Posterior vena cava (tissue), 2 donors: ENCODE measurements around the gene CBLL1. TPM values are rescaled to one million over a fixed set of nuclear protein-coding genes. Genes with fewer than 3 reads are reported as not detected.
A peak's percentile ranks its signal among the peaks of the same experiment; 100 is the strongest.

Source experiments
- DNase-seq: peaks from one replicate; pipeline ENCODE4 v3.0.0-alpha.2; 2020; ENCODE audit warnings: low spot score
- intact Hi-C, 2 donors: fragments of 100-400 bp; cut with DNase I; formaldehyde crosslinking; loops; one replicate each; pipeline versions ENCODE4 v1.14.1 to v1.14.2; 2022 to 2023
- total RNA-seq, 2 donors: library from RNA; stranded (reverse); fragmentation: NEBNext Ultra II Directional; extraction: Animal tissue kit (Norgen Biotek cat#: 25700); gene quantifications; one replicate each; pipeline ENCODE4 v1.2.1, GENCODE V29; 2021
- donor health status: DM: yes; HTN: yes; CAD: no.
- donor health status: DM: yes; HTN: yes; CAD: no.

CBLL1 gene
- total RNA-seq, 2 donors from 2014 or later, result 18.6 to 20.7 TPM

DNA sequence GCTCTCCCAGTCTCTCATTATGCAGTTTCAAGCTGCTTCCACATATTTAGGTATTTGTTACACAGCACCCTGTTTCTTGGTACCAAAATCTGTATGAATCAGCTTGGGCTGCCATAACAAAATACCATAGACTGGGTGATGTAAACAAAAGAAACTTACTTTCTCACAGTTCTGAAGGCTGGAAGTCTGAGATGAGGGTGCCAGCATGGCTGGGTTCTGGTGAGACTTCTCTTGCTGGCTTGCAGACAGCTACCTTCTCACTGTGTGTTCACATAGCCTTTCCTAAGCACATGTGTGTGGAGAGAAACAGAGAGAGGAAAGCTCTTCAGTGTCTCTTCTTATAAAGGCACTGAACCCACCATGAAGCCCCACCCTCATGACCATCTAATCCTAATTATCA lies 15.7 kb upstream of the CBLL1 start:
- DNase-seq, result no peak
- intact Hi-C loops, result loop anchor here in 1 of 2 donors (5.0 kb wide), 1 partner anchor 266 kb away; no protein-coding TSS in a partner anchor

DNA sequence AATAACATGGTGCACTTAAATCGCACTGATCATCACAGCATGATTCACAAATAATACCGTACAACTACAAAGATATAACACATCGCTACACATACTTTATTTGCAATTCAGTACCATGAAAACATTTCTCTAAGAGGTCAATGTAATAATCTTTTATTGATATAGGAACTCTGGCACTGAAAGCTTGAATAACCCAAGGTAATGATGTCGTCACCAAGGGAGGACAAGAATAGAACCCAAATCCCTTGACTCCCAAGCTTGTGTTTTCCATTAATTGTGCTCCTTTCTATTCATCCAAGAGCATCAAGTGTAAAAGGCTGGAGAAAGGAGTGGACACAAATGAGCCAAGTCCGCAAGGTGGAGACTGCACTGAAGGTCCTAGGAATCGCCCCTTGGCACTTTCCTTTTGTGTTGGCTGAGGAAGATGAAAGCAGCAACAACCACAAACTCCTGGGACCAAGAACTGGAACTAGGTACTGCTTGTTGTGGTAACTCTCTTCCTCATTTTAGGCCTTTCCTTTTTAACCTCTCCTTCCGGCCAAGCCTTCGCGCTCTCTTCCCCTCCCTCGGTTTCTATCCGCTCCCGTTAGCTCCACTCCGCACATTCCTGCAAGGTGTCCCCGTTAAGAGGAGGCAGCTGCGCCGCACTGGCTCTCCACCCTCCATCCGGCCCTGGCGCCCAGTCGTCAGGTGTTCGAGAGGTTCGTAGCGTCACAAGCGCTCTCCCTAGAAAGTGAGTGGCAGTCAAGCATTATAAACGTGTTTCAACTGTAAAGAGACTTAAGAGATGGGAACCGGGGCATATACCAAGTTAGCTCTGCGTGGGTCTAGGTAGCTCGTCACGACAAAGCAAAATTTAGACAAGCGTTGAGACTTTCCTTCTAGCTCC lies 1.0 kb upstream of the CBLL1 start:
- DNase-seq, result peak; percentile 87
- intact Hi-C loops, result loop anchor here (10.0 kb wide), 2 partner anchors 132 to 178 kb away; partner anchors contain the start of genes COG5 (in 1 of the 2) and DUS4L (in 1 of the 2)

DNA sequence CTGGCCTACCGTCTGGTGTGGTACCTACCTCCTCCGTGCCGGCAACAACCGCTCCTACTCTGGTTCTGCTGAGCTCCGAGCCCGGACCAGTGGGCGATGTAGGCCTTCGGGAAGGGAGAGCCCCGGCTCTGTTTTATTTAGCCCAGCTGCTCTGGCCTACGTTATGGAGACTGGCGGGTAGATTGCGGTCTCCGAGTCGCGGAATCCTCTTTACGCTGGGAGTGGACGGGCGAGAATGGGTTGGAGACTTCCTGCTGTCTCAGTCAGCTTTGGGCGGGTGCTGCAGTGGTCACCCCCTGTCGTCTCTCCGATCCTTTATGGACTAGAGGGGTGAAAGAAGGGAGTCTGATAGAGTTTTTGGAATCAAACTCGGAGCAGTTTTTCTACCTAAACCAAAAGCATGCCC lies 406 bp downstream of the CBLL1 start:
- intact Hi-C loops, result loop anchor here (10.0 kb wide), 2 partner anchors 130 to 180 kb away; partner anchors contain the start of genes COG5 (in 1 of the 2) and DUS4L (in 1 of the 2)
- DNase-seq, result no peak

DNA sequence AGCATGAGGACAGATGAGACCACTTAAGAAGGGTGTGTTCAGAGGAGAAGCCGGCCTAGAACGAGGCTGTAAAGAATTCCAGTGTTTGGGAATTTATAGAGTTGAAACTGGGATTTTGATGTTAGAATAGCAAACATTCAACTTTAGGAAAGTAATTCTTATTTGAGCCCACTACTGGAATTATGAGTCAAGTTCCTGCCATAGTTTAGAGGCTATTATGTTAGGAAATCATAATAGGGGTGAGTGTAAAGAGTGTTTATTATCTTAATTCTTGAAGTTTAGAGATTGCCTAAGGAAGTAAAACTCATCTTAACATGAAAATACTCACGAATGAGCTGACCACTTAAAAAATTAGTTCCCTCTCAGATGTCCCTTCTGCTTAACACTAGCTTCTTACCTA lies 2.1 kb downstream of the CBLL1 start:
- intact Hi-C loops, result loop anchor here (10.0 kb wide), 2 partner anchors 129 to 181 kb away; partner anchors contain the start of genes COG5 (in 1 of the 2) and DUS4L (in 1 of the 2)

DNA sequence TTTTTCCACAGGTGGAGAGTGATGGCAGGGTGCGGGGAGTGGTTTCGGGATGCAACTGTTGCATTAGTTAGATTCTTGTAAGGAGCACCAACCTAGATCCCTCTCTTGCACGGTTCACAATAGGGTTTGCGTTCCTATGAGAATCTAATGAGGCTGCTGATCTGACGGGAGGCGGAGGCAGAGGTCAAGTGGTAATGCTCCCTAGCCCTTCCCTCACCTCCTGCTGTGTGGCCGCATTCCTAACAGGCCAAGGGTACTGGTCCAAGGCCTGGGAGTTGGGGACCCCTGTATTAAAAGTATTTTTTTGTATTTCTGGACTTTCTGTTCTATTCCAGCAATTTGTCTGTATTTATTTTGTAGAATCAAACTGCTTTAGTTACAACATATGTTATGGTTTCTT lies 7.2 kb downstream of the CBLL1 start:
- intact Hi-C loops, result no loop called here
- no peak for DNase-seq

More for the DNA sequence above, 2.1 kb downstream of the CBLL1 start:
- no peak for DNase-seq

DNA sequence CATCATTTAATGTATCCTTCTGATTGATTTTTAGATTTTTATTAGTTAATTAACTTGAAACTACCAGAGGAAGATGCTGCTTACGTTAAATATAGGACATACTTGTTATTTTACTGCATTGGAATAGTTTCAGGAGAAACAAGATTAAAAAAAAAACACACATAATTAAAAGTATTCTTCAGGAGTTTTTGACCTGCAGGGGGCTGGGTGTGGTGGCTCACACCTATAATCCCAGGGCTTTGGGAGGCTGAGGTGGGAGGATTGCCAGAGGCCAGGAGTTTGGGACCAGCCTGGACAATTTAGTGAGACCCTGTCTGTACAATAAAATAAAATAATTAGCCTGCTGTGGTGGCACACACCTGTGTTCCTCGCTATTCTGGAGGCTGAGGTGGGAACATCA lies 10.7 kb downstream of the CBLL1 start:
- intact Hi-C loops, result no loop called here
- DNase-seq, result no peak

DNA sequence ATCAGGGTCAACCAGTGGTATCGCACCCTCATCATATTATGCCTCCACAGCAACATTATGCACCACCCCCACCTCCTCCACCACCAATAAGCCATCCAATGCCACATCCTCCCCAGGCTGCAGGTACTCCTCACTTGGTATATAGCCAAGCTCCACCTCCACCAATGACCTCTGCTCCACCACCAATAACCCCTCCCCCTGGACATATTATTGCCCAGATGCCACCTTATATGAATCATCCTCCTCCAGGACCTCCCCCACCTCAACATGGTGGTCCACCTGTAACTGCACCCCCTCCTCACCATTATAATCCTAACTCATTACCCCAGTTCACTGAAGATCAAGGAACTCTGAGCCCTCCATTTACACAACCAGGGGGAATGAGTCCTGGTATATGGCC lies 14.7 kb downstream of the CBLL1 start:
- intact Hi-C loops, result no loop called here

DNA sequence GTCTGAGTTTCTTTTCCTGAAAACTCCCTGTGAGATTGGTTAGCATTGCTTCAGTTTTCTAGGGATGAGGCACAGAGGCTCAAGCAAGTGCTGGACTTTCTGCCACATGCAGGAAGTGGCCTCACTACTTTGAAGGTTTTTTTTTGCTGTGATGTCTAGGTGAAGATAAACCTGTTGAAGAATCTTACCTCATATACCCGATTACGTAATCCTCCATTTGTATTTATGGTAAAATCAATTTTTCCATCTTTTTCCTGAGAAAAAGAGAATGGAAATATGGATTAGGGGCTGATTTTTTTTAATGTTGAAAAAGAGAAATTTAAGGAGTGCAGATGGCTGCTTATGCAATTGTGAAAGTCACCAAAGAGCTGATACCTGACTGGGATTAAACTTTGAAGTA lies 23.4 kb downstream of the CBLL1 start:
- DNase-seq, result no peak
- intact Hi-C loops, result no loop called here

More for the DNA sequence above, 14.7 kb downstream of the CBLL1 start:
- no peak for DNase-seq

DNA sequence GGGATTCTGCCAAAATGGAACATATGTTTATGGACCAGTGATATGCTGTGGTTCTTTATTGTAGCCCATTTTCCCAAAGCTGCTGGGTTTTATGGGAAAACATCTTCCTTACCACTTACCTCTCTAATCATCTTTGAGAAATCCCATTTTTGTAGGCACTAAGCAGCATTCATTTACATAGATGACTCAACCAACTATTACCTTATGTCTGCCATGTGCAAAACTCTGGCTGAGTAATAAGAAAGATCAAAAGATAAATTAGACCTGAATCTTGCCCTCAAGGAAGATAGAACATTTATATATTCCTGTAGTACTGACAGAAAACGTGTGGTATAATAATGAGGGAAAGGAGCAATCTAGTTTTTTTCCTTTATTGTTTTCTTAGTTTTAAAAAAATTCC lies 24.3 kb downstream of the CBLL1 start:
- DNase-seq, result no peak
- intact Hi-C loops, result no loop called here

DNA sequence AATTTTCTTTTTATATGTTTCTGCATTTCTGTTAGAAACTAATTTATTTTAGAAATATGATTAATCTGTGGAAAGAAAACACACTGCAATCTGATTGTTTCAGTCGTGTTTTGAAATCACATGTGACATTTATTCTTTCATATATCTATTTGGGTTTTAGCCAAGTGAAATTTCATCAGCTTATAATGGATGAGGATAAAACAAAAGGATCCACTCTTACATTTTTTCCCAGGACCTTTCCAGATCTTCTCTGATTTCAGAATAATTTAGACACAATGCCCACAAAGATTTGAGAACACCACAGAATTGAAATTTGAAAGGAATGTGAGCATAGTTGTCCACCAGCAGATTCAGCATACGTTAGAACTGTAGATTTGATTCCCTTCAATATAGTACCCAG lies 29.1 kb downstream of the CBLL1 start:
- DNase-seq, result no peak
- intact Hi-C loops, result no loop called here

DNA sequence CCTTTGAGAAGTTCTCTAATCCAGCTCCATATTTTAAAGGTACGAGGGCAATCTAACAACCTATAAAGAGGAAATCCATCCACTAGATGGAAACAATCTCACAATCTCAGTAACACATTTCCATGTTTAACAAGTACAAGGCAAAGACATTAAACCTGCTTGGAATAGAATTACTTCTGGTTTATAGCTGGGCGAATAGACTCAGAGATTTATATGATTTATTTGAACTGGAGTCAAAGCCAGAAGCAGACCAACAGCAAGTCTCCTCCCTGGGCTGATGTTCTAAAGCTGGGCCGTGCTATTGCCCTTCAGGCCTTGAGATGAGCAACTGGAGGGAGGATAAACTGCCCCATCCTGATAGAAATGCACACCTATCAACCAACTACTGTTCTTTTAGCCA lies 33.8 kb downstream of the CBLL1 start:
- intact Hi-C loops, result no loop called here
- DNase-seq, result no peak

DNA sequence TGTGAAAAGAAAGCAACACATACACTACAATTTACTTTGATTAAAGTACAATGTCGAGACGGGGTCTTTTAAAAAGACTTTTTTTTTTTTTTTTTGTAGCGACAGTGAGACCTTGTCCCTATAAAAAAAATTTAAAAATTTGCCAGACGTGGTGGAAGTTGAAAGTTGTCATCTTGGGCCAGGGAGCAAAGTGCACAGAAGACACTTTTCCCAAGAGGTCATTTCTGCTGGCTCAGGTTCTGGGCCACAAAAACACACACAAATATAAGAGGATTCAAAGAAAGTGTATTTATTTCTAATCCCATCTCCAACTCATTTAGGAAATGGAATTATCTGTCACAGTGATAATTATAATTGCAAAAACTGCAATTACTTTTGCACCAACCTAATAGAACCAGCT lies 34.3 kb downstream of the CBLL1 start:
- intact Hi-C loops, result no loop called here
- no peak for DNase-seq

DNA sequence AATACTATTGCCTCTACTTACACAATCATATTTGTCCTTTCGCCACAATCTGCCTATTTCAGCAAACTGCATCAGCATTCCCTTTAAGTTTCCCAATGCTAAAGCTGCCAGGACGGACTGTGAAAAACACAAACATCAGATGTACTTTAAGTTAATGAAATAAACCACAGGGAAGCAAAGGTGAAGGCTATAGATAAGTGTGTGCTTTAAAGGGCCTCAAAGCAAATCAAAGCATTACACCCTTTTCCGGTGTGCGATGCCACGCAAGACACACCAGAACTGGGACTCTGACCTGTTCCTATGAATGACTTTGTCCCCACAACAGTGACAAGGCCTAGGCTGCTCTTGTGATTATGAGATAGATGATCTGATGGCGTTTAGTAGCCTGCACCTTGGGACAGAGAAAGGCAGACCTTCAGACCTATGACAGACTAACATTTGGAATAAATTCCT lies 35.7 kb downstream of the CBLL1 start:
- intact Hi-C loops, result no loop called here
- DNase-seq, result no peak

DNA sequence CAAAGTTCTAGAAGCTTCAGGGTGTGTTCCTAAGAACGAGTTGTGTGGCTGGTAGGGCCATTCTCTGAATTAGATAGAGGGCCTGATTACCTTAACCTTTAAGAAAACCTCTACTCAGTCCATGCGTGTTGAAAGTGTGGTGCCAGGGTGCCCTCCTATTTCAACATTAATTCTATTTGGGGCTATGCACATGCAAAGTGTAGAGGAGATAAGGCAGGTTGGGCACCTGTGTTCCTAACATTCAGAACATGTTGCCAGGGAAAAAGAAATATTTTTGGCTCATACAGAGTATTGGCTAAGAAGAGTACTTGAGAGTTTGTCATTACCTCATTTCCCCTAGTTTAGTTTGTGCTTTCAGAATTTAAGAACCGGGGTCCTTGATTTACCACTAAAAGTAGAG lies 38.4 kb downstream of the CBLL1 start:
- no peak for DNase-seq
- intact Hi-C loops, result no loop called here

DNA sequence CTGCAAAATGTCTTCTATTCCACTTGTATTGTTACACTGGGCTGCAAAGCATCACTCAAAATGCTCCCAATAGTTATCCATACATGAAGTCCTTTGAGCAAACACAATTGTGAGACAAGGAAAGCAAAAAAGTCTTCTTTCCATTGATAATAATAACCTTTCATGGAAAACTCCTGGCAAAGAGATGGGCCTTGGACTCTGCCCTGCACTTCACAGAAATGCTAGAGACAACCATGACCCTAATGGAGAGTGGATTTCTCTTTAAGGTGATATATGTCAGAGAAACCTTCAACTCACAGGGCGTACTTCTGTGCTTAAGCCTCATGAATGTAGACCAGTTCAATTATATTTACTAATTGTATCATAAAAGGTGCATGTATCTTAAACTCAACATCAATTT lies 39.7 kb downstream of the CBLL1 start:
- DNase-seq, result no peak
- intact Hi-C loops, result no loop called here

DNA sequence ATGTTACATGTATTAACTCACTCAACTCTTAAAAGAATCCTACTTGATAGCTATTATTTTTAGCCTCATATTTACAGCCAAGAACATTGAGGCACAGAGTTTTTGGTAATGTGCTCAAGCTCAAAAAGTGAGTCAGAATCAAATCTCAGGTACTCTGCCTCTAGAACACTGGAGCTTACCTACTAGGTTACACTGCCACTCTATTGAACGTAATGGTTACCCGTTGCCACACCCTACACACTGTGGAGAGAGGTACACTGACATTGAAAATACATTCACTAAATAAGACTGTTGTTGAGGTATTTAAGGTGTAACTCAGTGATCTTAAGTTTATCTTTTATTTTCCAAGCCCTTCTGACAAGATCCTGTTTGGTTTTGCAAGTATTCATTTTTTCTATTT lies 41.2 kb downstream of the CBLL1 start:
- intact Hi-C loops, result no loop called here
- DNase-seq, result no peak

DNA sequence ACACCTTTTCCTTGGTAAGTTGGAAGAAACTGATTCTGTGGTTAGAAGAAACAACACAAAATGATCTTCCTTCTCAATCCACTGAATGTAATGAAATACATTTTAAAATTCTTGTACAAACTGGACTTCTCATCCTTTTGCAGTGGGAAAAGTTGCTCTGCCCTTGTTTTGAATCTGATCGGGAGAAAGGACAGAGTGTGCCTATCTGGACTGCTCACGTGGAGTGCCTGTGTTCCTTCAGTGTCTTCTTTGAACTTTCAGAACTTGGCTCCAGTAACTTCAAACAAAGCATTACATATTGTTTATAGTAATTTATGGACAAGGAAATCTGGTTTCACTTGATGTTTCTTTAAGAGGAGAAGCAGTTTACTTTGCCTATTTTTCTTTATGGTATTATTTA lies 42.0 kb downstream of the CBLL1 start:
- DNase-seq, result no peak
- intact Hi-C loops, result no loop called here

DNA sequence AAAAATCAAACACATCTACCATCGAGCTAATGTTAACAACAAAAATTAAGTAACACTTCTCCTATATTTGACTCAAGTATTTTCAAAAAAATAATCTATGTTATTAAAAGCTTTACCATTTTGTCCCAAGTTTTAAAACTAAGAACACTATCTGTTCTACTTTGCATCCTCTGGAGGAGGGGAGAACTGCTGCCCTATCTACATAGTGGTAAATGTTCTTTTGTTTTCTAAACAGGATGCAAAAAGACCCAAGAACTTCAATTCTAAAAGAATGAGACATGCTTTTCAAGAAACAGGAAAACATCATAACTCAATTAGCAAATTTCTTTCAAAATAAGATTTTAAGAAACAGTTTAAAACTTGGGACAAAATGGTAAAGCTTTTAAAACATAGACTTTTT lies 44.3 kb downstream of the CBLL1 start:
- intact Hi-C loops, result no loop called here
- no peak for DNase-seq

DNA sequence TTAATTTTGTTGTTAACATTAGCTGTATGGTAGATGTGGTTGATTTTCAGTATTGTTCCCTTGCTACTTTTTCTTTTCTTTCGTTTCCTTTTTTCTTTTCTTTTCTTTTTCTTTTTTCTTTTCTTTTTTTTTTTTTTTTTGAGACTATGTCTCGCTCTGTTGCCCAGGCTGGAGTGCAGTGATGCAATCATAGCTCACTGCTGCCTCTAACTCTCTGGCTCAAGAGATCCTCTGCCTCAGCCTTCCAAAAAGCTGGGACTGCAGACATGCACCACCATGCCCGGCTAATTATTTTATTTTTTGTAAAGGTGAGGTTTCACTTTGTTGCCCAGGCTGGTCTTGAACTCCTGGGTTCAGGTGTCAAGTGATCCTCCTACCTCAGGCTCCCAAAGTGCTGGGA lies 44.7 kb downstream of the CBLL1 start:
- intact Hi-C loops, result no loop called here
- no peak for DNase-seq

DNA sequence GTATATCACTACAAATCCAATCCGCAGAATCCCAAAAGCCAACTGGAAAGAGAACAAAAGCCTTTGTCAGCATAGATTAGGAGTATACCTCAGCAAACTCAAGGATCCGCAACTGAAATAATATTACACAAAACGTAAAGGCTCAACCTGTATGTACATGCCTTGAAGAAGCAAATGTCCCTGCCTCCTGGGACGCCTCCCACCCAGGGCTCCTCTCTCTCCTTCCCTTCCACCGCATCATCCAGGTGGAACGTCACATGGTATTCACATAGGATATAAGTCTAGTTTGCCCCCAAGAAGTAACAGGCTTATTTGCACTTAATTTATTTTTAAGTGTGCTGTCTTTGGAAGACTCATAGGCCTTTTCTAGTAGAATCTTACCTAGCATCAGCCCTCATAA lies 45.7 kb downstream of the CBLL1 start:
- intact Hi-C loops, result no loop called here
- no peak for DNase-seq

DNA sequence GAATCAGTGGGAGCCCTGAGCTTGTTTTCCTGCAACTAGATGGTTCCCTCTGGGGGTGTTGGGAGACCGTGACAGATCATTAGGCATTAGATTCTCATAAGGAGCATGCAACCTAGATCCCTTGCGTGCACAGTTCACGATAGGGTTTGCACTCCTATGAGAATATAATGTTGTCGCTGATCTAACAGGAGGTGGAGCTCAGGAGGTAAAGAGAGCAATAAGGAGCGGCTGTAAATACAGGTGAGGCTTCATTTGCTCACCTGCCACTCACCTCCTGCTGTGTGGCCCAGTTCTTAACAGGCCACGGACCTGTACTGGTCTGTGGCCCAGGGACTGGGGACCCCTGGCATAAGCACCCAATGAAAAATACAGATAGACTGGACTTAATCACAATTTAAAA lies 48.4 kb downstream of the CBLL1 start:
- intact Hi-C loops, result no loop called here
- no peak for DNase-seq
